NCI-H524 treated with DMSO at 0.1 percent for 48 hours (cell line): ENCODE results near the gene IL1RAPL1.

Experiments
- DNase-seq: peaks from one replicate; lab custom pipeline; 2025; lab: John Stamatoyannopoulos, UW

IL1RAPL1 gene

GRCh38 chrX:28979877-28980276 lies 392.6 kb downstream of the IL1RAPL1 start:
- no peak for DNase-seq

GRCh38 chrX:28981952-28982351 lies 394.7 kb downstream of the IL1RAPL1 start:
- no peak for DNase-seq

DNA sequence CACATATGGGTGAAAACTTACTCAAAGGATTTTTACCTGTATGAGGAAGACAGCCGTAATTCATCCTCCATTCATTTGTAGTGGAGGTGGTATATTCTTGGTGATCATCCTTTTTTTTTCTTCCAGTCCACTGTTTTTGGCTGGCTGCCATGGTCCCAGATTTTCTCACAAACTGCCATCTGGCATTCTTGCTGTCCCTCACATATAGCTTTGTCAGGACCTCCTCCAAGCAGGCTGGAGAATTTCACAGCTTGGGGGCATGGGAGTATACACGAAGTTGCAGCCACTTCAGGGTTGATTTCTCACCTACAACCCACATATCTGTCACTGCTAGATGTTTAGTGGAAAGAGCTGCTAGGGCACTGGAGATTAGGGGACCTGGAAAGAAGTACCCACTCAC lies 401.0 kb downstream of the IL1RAPL1 start:
- peak; percentile 74 for DNase-seq

DNA sequence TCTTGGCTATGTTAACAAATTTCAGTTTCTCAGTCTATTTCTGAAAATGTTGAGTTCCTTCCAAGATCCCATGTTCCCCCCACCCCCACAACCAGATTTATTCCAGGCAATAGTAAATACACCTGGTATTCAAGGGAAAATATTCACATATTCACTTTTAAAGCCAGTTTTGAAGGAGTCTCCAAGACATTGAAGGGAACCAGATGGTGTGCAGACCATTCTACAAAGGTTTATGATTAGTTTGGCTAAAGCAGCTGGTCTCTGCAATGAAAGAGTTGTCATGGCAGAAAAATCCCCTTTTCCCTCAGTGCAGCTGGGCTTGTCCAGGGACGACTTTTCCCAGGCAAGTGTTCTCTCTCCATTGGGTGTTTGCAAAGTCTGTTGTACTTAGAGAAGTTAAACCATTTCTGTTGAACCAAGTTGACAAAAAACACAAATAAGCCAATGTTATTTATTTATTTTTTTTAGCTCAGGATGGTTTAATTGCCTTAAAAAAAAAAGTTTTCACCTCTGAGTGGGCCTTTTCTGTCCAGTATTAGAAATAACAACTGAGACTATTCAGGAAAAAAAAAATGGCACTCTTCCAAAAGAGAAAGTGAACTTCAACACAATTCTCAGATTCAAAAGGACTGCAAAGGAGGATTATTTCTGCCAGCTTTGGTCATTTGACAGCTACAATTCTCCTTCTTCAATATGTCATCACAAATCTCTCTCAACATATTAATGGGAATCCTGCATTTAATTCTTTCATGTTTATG lies 410.6 kb downstream of the IL1RAPL1 start:
- DNase-seq = no peak

DNA sequence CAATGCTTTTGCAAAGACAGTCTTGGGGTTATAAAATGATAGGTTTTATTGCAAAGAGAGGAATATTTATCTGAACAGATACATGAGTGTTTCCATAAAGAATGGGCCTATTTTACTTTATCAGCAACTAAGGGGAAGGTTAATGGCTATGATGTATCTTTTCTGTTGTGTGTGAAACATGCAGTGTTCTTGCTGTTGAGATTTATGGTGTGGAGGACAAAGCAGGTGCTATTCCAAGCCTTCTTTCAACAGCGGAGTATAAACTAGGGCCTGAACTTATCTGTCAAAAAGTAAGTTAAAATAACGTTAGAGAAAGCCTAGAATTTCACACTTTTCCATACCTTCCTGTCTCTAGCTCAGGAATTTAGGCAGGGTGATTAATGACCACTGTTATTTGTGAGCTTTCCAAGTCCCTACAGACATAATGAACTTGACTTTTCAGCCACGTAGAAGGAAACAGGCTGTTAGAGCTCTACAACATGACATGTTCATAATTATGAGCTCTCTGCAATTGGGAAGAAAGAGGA lies 411.4 kb downstream of the IL1RAPL1 start:
- no peak for DNase-seq

DNA sequence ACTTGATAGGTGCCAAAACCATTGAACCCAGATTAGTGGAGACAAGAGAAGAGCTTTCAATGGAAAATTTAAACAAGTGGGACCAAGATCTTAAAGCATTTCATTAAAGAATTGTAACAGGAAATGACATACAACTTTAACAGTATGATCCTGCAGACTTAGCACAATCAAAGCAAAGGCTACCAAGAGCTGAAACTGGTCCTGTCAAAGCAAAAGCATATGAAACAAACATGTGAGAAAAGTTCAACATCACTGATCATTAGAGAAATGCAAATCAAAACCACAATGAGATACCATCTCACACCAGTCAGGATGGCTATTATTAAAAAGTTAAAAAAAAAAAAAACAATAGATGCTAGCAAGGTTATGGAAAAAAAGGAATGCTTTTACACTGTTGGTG lies 425.6 kb downstream of the IL1RAPL1 start:
- no peak for DNase-seq

GRCh38 chrX:29023207-29023606 lies 436.0 kb downstream of the IL1RAPL1 start:
- no peak for DNase-seq

- DNase-seq = no peak
Observed at GRCh38 chrX:29024871-29025270, 437.6 kb downstream of the IL1RAPL1 start.

DNA sequence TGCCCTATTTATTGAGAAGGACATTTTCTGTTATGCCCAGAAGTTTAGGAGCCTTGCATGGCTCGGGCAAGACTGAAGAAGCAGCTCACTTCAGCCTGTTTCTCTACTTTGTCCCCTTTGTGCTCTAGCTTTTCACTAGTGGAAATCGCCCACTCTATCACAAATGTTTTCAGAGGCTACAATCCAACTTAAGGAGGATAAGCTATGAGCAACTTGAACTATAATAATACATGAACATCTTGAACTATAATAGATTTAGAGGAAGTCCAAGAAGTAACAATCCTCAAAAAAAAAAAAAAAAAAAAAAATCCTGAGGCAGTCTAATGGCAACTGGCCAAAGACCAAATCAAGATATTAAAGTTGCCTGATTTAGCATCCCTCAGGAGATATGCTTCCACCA lies 452.3 kb downstream of the IL1RAPL1 start:
- DNase-seq = no peak

- DNase-seq = no peak
Observed at GRCh38 chrX:29040160-29040559, 452.9 kb downstream of the IL1RAPL1 start.

- DNase-seq = no peak
Observed at GRCh38 chrX:29042341-29042740, 455.1 kb downstream of the IL1RAPL1 start.

DNA sequence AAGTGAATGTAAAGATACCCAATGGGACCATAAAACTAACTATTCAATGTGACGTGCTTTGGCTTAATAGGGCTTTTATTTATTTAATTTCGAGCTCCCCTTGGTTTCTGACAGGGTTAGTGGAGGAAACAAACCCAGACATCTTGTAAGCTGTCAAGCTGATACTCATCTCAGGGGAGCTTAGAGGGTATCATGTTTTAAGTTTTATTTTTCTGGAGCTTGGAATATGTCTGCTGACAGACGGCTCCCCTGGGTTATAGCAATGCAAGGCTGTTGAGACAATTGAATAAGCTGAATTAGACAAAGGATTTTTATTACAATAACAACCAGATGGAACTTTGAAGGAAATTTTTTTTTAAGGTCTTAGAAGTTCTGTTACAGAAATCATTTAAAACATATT lies 456.5 kb downstream of the IL1RAPL1 start:
- peak; percentile 73 for DNase-seq

DNA sequence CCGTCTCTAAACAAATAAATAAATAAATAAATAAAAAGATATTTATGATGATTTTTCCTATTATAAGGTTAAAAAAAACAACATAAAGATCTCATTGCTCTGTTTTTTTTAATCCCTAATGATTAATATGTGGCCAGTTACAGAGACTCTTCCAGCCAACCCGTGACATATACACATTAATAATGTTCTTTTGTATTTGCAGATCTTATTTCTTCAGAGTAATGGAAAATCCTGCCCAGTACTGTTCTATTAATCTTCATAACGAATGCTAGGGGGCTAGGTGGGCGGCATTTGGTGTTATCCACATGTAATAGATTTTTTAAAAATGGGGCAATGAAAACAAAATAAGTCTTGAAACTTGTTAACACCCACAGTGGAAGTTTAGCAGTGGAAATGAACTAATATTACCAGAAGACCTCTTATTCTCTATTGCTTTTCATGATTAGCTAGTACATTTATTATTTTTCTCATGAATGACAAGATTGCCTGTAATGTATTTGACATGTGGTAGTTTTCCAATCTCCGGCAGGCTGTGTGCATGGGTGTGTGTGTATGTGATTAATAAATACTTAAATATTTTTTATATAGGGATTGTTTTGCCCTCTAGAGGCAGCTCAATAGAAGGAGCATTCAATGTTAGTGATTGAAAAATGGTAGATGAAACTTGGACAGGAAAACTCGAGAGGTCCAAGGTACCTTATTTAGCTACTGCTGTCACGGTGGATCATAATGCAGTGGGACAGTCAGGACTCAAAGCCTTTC lies 457.4 kb downstream of the IL1RAPL1 start:
- peak; percentile 15 for DNase-seq

- no peak for DNase-seq
Observed at GRCh38 chrX:29065477-29065876, 478.2 kb downstream of the IL1RAPL1 start.

DNA sequence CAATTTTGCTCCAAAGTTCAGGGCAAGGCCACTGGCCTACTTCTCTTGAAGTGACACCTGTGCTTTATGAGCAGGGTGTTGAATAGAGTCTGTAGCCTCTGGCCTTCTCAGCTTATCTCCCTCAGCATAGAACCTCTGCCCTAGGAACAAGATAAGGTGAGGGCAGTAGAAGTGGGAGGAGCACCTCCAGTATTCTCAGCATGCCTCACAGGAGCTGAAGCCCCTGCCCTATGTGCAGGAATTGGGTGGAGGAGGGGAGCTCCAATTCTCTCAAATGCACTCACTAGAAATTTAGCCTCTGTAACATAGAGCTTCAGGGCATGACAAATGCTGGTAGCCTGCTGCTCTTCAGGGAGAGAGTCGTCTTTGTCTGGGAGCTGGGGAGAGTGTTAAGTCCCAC lies 479.3 kb downstream of the IL1RAPL1 start:
- DNase-seq = no peak

- DNase-seq = no peak
Observed at GRCh38 chrX:29067351-29067750, 480.1 kb downstream of the IL1RAPL1 start.

DNA sequence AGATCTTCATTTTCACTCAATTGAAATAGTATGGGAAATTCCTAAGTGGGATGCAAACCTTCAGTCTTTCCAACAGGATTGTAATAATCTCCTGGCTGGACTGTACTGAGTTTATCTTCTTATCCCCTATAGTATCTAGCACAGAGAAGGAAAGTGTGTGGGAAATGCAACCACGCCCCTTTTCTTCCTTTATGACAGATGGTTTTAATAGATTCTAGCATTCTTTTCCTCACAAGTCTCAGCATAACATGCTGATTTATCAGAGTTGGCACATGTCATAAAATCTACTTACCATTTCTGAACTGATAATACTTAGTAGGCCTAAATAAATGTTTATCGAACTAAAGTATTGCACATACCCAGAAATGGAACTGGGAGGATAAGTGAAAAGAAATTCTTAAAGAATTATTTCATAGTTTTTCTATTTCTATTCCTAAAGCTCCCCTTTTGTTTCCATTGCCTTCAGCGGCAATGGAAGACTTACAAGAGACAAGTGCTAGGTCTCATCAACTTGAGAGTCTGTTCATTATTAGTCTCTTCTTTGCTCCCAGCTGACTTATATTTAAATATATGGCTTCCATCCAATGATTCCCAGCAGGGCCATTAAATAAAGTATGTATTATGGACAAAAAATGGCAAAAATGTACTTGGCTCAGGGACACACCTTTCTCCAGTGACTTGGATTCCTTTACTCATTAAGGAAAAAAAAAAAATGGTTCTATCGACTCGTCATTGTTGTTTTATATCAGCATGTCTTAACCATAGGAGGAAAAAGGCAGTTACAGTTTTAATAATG lies 484.5 kb downstream of the IL1RAPL1 start:
- DNase-seq = no peak

DNA sequence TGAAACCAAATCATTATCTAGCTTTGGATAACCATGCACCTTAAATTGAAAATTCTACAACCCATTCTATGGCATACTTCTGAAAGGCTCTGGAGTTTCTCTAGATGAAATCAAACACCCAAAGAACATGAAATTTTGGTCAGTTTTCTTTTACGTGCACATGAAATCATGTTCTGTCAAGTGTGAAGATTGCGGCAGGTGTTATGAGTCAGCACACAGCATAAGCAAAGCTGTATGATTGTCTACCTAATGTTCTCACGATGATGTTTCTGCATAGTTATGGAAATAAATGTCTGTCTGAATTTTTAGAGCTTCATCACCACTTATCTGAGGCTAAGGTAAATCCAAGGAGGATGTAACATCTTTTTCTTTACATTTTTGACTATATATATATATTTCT lies 495.3 kb downstream of the IL1RAPL1 start:
- no peak for DNase-seq

GRCh38 chrX:29083823-29084222 lies 496.6 kb downstream of the IL1RAPL1 start:
- no peak for DNase-seq

DNA sequence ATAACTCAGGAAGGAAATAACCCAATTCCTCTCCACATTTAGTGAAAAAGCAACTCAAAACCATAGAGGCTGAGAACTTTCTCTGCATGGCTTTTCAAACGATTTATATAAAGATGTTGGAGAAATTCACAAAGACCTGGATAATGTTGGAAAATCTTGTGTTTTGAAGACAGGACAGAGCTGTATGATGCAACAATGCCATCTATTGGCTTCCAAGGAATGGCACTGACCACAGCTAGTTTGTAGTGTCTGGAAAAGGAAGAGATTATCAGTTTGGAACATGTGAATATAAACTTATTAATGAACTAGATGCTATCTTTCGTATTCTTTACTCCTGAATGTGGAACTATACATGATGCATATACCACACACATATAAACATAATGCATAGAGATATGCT lies 503.6 kb downstream of the IL1RAPL1 start:
- no peak for DNase-seq

DNA sequence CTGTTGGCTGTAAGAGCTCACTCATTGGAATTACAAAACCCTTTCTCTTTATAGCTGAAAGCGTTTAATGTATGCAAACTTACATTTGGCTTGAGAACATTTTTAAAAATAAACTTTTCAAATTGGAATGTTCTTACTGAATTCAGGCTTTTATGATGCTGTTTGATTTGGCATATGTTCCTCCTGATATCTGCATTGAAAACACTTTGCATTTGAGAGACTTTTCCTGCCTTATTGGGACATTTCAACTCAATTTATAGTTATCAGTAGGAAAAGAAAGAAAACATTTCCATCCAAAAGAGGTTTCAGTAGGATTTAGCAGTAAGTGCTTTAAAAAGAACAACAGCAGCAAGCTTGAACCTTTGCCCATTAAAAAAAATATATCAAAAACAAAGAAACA lies 520.0 kb downstream of the IL1RAPL1 start:
- no peak for DNase-seq

- DNase-seq = no peak
Observed at GRCh38 chrX:29110041-29110440, 522.8 kb downstream of the IL1RAPL1 start.

GRCh38 chrX:29113221-29113620 lies 526.0 kb downstream of the IL1RAPL1 start:
- no peak for DNase-seq
